ENCODE measurements around the gene IRF2BP2.

Gene IRF2BP2

DNA sequence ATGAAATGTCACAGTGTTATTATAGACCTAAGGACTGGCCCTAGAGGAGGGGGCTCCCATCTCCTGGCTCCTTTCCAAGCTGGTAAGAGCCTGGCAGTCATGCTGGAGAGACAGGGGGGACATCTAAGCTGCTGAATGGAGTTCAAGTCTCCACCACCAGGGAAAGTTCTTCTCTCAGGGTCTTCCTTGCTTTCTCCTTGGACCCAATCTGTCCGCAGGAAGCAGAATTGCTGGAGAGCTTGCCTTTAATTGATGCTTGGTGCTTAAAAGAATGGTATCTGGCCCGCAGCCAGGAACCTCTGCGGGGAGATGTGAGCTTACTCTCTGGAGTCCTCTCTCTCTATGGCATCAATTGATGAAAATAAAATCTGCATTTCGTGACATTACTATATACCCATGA, 25.1 kb downstream of the IRF2BP2 start:
- TF ChIP-seq, protein P1, sequence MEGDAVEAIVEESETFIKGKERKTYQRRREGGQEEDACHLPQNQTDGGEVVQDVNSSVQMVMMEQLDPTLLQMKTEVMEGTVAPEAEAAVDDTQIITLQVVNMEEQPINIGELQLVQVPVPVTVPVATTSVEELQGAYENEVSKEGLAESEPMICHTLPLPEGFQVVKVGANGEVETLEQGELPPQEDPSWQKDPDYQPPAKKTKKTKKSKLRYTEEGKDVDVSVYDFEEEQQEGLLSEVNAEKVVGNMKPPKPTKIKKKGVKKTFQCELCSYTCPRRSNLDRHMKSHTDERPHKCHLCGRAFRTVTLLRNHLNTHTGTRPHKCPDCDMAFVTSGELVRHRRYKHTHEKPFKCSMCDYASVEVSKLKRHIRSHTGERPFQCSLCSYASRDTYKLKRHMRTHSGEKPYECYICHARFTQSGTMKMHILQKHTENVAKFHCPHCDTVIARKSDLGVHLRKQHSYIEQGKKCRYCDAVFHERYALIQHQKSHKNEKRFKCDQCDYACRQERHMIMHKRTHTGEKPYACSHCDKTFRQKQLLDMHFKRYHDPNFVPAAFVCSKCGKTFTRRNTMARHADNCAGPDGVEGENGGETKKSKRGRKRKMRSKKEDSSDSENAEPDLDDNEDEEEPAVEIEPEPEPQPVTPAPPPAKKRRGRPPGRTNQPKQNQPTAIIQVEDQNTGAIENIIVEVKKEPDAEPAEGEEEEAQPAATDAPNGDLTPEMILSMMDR (IDR thresholded peaks at IDR 0.05; ENCODE audit: borderline replicate concordance, control extremely low read depth, extremely low read depth, insufficient read depth, missing control alignments) = no peak
- no peak for DNase-seq (ENCODE audit: low spot score)
- in situ Hi-C loops (cut with MboI; ENCODE audit: low sequenced_read_pairs, unreplicated experiment) = no loop called here

DNA sequence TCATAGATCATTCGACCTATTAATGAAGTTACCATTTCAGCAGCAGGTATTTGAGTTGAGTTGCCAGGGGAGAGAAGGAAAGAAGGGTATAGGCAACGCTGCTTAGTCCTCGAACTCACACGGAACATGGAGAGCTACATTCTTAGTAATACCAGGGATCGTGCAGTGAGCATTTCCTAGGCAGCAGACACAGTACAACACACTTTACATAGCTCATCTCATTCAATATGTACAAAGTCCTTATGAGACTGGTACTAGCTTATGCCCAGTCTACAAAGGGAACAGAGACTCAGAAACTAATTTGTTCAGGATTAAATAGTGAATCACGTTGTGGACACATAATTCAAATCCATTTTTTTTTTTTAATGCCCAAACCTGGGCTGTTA, 25.6 kb downstream of the IRF2BP2 start:
- no peak for DNase-seq (ENCODE audit: low spot score)
- in situ Hi-C loops (cut with MboI; ENCODE audit: low sequenced_read_pairs, unreplicated experiment) = no loop called here
- TF ChIP-seq, protein P1 (IDR thresholded peaks at IDR 0.05; ENCODE audit: borderline replicate concordance, control extremely low read depth, extremely low read depth, insufficient read depth, missing control alignments) = no peak

DNA sequence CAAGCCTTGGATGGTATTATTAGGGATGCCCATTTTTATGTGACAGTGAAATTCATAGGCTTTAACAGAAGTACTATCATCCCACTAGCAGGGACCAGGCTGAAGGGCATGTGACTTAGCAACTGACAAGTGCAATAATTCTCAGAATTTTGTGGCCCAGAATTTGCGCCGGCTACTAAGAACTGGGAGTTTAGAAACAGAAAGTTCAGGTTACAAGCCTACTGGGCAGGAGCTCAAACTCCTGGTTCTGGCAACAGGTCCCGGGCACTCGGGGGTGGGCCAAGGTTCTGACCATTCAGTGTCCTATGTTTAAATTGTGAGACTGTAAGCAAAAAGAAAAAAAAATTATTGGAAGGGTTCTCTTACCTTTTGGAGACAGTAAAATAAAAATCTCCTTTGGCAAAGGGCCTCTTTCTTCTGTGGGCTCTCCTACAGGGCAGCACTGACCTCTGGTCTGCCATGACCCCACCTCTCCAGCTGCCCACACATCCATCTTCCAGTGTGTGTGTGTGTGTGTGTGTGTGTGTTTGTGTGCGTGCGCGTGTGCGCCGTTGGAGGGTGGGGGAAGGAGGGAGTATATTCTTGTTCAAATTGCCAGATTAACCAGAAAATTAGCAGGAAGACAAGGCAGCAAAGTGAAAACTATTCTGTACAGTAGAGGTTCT, 26.1 kb downstream of the IRF2BP2 start:
- DNase-seq (ENCODE audit: low spot score) = no peak
- TF ChIP-seq, protein P1 (IDR thresholded peaks at IDR 0.05; ENCODE audit: borderline replicate concordance, control extremely low read depth, extremely low read depth, insufficient read depth, missing control alignments) = no peak
- in situ Hi-C loops (cut with MboI; ENCODE audit: low sequenced_read_pairs, unreplicated experiment) = no loop called here

DNA sequence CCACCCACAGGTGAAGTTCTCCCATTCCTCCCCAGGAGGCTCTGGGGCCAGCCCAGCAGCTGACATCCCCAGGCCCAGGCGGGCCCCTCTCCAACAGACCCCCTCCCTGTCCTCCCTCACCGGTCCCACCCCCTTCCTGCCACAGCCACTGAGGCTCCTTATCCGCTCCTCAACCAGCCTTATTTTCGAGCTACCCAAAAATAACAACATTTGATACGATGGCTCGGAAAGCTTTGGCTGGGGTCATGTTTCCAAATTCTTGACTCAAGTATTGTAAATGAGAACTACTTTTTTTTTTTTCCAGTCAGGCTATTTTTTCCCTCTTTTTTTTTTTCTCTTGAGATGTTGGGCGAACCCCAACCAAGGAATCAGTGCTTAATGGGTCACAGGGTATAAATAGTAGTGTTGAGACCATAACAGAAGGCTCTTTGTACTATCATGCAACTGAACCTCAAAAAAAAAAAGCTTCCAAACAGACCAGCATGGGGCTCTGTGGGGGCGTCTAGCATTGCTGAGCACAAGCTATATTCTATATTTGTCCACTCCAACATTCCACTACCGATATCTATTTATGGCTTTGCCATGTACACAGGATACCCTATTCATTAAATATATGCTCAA, 27.2 kb downstream of the IRF2BP2 start:
- no peak for DNase-seq (ENCODE audit: low spot score)
- in situ Hi-C loops (cut with MboI; ENCODE audit: low sequenced_read_pairs, unreplicated experiment) = no loop called here
- TF ChIP-seq, protein P1 (IDR thresholded peaks at IDR 0.05; ENCODE audit: borderline replicate concordance, control extremely low read depth, extremely low read depth, insufficient read depth, missing control alignments) = no peak

DNA sequence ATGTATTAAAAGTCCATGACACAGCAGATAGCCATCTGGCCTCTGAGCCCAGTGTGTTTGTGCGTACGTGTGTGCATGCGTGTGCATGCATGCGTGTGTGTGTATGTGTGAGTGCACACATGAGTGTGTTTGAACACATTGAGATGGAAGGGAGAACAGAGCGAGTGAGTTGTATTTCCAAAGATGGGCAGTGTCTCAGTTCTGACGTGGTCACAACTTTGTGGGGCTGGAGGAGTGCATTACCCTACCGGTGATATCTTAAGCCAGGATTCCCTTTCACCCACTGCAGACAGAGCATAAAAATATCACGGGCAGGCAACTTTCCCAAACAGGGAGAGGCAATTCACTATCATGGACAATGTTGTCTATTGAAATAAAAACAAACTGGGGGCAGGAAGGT, 27.8 kb downstream of the IRF2BP2 start:
- no peak for DNase-seq (ENCODE audit: low spot score)
- in situ Hi-C loops (cut with MboI; ENCODE audit: low sequenced_read_pairs, unreplicated experiment) = no loop called here
- TF ChIP-seq, protein P1 (IDR thresholded peaks at IDR 0.05; ENCODE audit: borderline replicate concordance, control extremely low read depth, extremely low read depth, insufficient read depth, missing control alignments) = no peak

DNA sequence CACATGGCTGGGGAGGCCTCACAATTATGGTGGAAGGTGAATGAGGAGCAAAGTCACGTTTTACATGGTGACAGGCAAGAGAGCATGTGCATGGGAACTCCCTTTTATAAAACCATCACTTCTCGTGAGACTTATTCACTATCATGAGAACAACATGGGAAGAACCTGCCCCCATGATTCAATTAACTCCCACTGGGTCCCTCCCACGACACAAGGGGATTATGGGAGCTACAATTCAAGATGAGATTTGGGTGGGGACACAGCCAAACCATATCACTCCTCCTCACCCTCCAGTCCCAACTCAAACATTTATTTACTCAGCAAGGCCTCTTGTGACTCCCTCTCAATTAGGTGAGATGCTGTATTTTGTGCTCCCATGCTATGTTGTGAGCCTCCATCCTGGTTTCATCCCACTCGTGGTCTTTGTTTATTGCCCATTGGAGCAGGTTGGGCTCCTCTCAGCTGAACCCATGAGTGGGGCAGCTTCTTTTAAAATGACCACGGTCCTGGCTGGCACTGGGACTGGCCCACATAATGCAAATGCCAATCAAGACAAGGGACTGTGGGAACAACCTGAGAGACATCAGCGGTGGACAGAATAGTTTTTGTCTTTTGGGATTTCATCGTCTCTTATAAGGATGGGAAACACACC, 28.8 kb downstream of the IRF2BP2 start:
- DNase-seq (ENCODE audit: low spot score) = no peak
- in situ Hi-C loops (cut with MboI; ENCODE audit: low sequenced_read_pairs, unreplicated experiment) = no loop called here
- TF ChIP-seq, protein P1 (IDR thresholded peaks at IDR 0.05; ENCODE audit: borderline replicate concordance, control extremely low read depth, extremely low read depth, insufficient read depth, missing control alignments) = no peak
